ENCODE measurements around the gene SYNJ2.

DNA sequence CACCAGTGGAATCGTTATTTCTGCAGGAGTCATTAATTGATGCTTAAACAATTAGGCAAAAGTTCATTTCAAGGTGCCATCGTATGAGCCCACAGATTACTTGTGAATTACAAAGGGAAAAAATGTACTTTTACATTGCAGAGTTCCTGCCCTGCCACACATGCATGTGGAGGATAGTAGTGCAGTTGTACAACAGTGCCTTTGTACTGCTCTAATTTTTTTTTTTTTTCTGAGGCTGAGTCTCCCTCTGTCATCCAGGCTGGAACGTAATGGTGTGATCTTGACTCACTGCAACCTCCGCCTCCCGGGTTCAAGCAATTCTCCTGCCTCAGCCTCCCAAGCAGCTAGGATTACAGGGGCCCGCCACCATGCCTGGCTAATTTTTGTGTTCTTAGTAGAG is 26.0 kb upstream of the SYNJ2 start:
- TF ChIP-seq GATA2 (IDR thresholded peaks at IDR 0.05; ENCODE audit: insufficient read depth, insufficient read length, low read depth, low read length): no peak
- no peak for TF ChIP-seq EZH2 (IDR thresholded peaks at IDR 0.05; ENCODE audit: borderline replicate concordance, low read depth, low read length, severe bottlenecking)
- TF ChIP-seq, protein P1, sequence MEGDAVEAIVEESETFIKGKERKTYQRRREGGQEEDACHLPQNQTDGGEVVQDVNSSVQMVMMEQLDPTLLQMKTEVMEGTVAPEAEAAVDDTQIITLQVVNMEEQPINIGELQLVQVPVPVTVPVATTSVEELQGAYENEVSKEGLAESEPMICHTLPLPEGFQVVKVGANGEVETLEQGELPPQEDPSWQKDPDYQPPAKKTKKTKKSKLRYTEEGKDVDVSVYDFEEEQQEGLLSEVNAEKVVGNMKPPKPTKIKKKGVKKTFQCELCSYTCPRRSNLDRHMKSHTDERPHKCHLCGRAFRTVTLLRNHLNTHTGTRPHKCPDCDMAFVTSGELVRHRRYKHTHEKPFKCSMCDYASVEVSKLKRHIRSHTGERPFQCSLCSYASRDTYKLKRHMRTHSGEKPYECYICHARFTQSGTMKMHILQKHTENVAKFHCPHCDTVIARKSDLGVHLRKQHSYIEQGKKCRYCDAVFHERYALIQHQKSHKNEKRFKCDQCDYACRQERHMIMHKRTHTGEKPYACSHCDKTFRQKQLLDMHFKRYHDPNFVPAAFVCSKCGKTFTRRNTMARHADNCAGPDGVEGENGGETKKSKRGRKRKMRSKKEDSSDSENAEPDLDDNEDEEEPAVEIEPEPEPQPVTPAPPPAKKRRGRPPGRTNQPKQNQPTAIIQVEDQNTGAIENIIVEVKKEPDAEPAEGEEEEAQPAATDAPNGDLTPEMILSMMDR (IDR thresholded peaks at IDR 0.05; ENCODE audit: extremely low read depth in 1 of 2, insufficient read depth in 1 of 2, low read depth in 1 of 2, low read length in 2 of 2): no peak
- no peak for TF ChIP-seq POLR2AphosphoS5 (IDR thresholded peaks at IDR 0.05; ENCODE audit: insufficient read depth, low read depth, low read length)
